ENCODE results near the gene EXOSC9. TPM values are rescaled to one million over a fixed set of nuclear protein-coding genes. Genes with fewer than 3 reads are reported as not detected.

Gene EXOSC9
- total RNA-seq, 1 experiment from 2014 or later: 69.1 TPM

DNA sequence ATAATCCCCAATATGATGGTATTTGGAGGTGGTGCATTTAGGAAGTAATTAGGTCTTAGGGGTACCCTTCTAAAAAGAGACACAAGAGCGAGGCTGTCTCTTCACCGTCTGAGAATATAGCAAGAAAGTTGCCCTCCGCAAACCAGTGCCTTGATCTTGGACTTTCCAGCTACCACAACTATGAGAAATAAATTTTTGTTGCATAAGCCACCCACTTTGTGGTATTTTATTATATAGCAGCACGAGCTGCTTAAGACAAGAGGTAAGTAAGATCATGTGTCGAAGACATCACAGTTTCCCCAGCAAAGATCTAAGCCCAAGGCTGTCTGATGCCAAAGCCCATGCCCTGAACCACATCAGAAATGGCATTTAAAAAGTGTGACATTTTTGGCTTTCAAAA lies 9.6 kb upstream of the EXOSC9 start:
- H3K23me2 ChIP-seq (ENCODE audit: insufficient read length, low read depth, low read length, poor library complexity, severe bottlenecking): no peaks in the 10 kb centered on the region
- TF ChIP-seq CTCF (conservative IDR thresholded peaks at IDR 0.05): no peak
- DNase-seq: no peak
- H3K23ac ChIP-seq (ENCODE audit: insufficient read length, low read depth, low read length): no peak overlapping the region
- H2BK5ac ChIP-seq (ENCODE audit: insufficient read length, low read length): no peak overlapping the region
- no peaks in the 10 kb centered on the region for H3K9me3 ChIP-seq (ENCODE audit: control insufficient read depth, low read depth, low read length)
- Mint-ChIP-seq H3K27ac (no peak overlapping the region), H3K36me3 (ENCODE audit: insufficient read depth in 1 of 3, low read depth in 3 of 3) (no peaks in the 10 kb centered on the region), H3K4me1 (peaks cover 37 to 40% of the 10 kb centered on the region in 2 experiments), H3K27me3 (ENCODE audit: low read depth) (no peaks in the 10 kb centered on the region; the same call in 1 of the 2 replicates), H3K4me3 (no peak overlapping the region), H3K9me3 (no peaks in the 10 kb centered on the region)
- no peak overlapping the region for H4K91ac ChIP-seq (ENCODE audit: insufficient read length, low read depth, low read length)
- H3K18ac ChIP-seq (ENCODE audit: insufficient read length, low read depth, low read length): no peak overlapping the region
- H3K56ac ChIP-seq (ENCODE audit: insufficient read length, low read depth, low read length): no peak overlapping the region
- H3K14ac ChIP-seq (ENCODE audit: insufficient read depth, low read length): no peak overlapping the region
- WGBS (ENCODE audit: extremely low coverage, insufficient read length, low lambda C conversion rate): no CpG with 5 or more reads among the region's 5 CpGs
- no peak overlapping the region for H2BK12ac ChIP-seq (ENCODE audit: insufficient read length, low read depth, low read length)
- no peak overlapping the region for H2BK15ac ChIP-seq (ENCODE audit: low read depth, low read length)
- no peak overlapping the region for H3K9ac ChIP-seq (ENCODE audit: extremely low read depth, insufficient read length, low read length)
- H3K79me2 ChIP-seq (ENCODE audit: insufficient read depth, low read length): no peaks in the 10 kb centered on the region
- no peaks in the 10 kb centered on the region for H3K27me3 ChIP-seq (ENCODE audit: insufficient read depth, low read length)
- H4K8ac ChIP-seq (replicated peaks; ENCODE audit: insufficient read length, low read depth, low read length): no peak overlapping the region
- H3K27ac ChIP-seq (ENCODE audit: insufficient read length, low read depth, low read length): no peak overlapping the region
- no peak overlapping the region for H3K4me2 ChIP-seq (ENCODE audit: insufficient read depth, insufficient read length, low read length)
- no peak overlapping the region for H2BK120ac ChIP-seq (ENCODE audit: low read depth, low read length, poor library complexity, severe bottlenecking)
- no peak overlapping the region for H2AK5ac ChIP-seq (ENCODE audit: insufficient read length, low read length)
- H4K20me1 ChIP-seq (ENCODE audit: control insufficient read depth, insufficient read depth, insufficient read length): no peaks in the 10 kb centered on the region
- no peak overlapping the region for H3T11ph ChIP-seq (ENCODE audit: low read length)
- H2BK20ac ChIP-seq (ENCODE audit: low read depth, low read length, poor library complexity, severe bottlenecking): no peak overlapping the region
- H3K4ac ChIP-seq (ENCODE audit: low read depth, low read length): no peak overlapping the region
- peaks cover 7% of the 10 kb centered on the region for H3K4me1 ChIP-seq (ENCODE audit: insufficient read depth, low read length)
- no peaks in the 10 kb centered on the region for H3K79me1 ChIP-seq (ENCODE audit: insufficient read depth, low read depth, low read length, poor library complexity, severe bottlenecking)
- H4K5ac ChIP-seq (ENCODE audit: insufficient read length, low read depth, low read length): no peak overlapping the region
- H2AFZ ChIP-seq (ENCODE audit: low read length): no peak overlapping the region

Data from H9 (cell line).